ENCODE measurements around the gene AKR1C1.
"Not testable (repeated sequence)": the region's sequence is repeated elsewhere in the genome, so short reads cannot be mapped to it uniquely, and the experiment has no call there.

The AKR1C1 gene

DNA sequence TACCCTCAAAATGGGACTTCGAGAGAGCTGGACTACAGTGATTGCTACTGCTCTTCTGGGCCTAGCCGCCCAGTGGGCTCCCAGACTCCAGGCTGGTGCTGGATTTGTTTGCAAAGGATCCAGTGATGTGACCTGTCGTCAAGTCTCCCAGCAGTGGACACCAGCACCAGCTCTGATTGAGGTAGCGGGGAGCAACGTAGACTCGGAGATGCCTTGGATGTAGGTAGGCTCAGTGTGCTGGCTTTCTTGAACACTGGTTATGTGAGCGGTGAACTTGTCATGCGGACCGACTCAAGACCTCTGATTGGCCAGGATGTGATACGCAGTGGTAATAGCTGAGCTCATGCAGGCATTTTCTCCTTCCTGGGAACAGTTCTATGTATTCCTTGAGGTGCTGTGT, 21.0 kb downstream of the AKR1C1 start:
- DNase-seq (ENCODE audit: insufficient read length), result no peak
- no peak for FAIRE-seq
- TF ChIP-seq POLR2AphosphoS5 (IDR thresholded peaks at IDR 0.05; ENCODE audit: low read depth, low read length), result no peak
- TF ChIP-seq TAF1 (IDR thresholded peaks at IDR 0.05; ENCODE audit: borderline replicate concordance, low read depth, low read length), result no peak

DNA sequence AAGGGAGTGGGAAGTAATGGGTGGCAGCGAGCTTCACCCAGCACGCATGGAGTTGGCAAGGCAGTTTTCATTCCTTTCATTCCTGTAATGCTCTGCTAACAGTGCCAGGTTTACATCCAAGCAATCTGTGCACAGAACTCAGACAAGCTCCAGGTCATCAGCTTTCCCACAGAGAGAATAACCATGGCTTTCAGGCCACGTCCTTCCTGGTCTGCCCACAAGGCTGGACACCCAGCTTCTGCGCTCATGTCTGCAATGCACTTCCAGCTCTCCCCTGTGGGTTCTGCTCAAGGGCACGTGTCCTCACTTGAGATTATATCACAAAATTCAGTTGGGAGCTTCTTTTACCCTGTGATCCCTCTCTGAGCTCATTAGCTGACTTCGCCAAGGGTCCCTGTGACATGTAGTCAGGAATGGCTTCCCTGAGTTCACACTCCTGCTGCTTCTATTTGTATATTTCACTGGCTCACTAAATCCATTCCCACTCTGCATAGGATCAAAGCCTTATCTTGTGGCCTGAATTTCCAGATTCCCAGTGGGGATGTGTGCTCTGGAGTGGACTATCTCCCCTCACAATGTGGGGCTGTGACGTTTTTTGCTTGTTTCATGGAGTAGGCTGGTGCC, 21.9 kb downstream of the AKR1C1 start:
- no peak for TF ChIP-seq POLR2A (IDR thresholded peaks at IDR 0.05; ENCODE audit: low read depth, low read length)
- no peak for TF ChIP-seq TAF1 (IDR thresholded peaks at IDR 0.05; ENCODE audit: borderline replicate concordance, low read depth, low read length)
- no peak for TF ChIP-seq POLR2AphosphoS5 (IDR thresholded peaks at IDR 0.05; ENCODE audit: low read depth, low read length)
- FAIRE-seq, result no peak
- DNase-seq (ENCODE audit: insufficient read length), result no peak

DNA sequence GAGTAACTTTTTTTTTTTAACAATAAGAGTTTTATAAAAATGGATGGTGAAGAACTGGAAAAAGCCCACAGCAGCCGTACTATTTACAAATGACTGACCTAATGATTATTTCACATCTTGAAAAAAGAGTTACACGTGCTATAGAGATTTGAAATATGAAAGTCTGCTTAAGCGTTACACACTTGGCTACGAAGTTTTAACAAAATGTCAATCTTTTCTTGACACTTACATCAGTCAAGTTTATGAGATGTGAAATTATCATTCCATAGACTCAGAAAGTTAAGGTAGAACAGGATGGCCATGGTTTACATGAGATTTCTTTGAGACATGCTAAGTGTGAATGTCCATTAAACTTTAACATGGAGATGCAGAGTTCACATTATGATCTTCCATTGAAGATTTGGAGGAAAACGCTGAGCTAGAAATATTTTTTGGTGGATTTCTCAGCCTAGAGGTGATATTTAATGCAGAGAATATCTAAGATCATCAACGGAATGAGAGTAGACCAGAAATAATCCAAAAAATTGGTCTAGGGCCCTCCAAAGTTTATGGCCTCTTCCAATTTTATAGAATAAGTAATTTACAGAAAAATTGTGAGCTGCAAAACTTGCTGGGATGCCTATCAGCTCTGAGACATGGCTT, 24.9 kb downstream of the AKR1C1 start:
- DNase-seq (ENCODE audit: insufficient read length), result not testable (repeated sequence)
- FAIRE-seq, result peak; percentile 24

DNA sequence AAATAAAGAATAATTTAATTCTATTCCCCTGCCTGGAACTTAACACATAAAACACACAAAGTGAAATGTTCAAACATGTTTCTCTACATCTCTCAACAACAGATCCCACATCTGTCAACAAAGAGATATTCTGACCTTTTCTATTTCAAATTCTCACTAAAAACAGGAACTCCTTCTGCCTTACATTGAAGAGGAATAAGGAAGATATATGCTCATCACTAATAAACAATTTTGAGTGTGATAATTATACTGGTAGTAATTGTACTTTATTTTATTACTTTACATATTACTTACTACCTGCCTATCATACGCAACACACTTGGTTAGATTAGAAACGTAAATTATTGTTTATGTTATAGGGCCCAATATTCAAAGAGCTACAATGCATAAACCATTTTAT, 27.0 kb downstream of the AKR1C1 start:
- DNase-seq (ENCODE audit: insufficient read length), result no peak
- no peak for TF ChIP-seq POLR2A (IDR thresholded peaks at IDR 0.05; ENCODE audit: low read depth, low read length)
- no peak for TF ChIP-seq TAF1 (IDR thresholded peaks at IDR 0.05; ENCODE audit: borderline replicate concordance, low read depth, low read length)
- no peak for TF ChIP-seq POLR2AphosphoS5 (IDR thresholded peaks at IDR 0.05; ENCODE audit: low read depth, low read length)

DNA sequence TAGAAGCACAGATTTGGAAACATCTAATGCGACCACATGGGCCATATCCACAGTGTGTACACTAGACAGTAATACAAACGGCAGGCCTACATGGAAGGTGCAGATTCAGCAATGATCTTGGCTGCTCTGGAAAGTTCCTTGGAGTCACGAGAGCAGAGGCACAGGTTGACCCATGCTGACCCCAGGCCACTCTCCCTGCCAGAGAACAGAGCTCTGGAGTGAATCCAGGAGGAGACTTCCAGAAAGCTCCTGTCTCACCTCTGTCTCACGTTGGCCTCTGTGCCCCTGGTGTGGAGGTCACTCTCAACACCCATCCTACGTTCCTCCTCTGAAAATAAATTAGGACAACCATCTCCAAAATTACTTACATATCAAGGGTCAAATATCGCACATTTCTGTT, 28.2 kb downstream of the AKR1C1 start:
- not testable (repeated sequence) for DNase-seq (ENCODE audit: insufficient read length); FAIRE-seq

More for the DNA sequence above, 27.0 kb downstream of the AKR1C1 start:
- FAIRE-seq, result no peak

DNA sequence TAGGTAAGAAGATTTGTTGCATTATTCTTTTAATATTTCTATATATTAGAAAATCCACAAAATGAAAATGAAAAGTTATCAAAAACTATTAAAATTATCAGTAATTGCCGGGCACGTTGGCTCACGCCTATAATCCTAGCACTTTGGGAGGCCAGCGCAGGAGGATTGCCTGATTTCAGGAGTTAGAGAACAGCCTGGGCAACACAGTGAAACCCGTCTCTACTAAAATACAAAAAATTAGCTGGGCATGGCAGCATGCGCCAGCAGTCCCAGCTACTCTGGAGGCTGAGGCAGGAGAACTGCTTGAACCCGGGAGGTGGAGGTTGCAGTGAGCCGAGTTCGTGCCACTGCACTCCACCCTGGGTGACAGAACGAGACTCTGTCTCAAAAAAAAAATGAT, 29.3 kb downstream of the AKR1C1 start:
- FAIRE-seq; DNase-seq (ENCODE audit: insufficient read length): not testable (repeated sequence)

DNA sequence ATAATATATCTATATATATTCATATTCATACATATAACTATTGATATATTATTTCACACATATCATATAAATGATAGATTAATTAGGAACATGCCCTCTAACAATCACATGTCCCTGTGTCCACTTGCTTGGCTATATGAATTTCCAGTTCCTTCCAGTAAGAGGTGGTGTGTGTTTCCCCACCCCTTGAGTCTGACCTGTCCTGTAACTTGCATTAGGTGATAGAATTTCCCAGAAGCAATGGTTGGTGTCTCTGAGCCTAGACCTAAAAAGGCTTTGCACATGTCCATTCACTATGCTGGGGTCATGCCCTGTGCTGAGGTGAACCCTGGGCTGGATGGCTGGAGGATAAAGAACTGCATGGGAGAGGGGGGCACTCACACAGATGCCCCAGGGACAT, 31.0 kb downstream of the AKR1C1 start:
- not testable (repeated sequence) for FAIRE-seq; DNase-seq (ENCODE audit: insufficient read length)

DNA sequence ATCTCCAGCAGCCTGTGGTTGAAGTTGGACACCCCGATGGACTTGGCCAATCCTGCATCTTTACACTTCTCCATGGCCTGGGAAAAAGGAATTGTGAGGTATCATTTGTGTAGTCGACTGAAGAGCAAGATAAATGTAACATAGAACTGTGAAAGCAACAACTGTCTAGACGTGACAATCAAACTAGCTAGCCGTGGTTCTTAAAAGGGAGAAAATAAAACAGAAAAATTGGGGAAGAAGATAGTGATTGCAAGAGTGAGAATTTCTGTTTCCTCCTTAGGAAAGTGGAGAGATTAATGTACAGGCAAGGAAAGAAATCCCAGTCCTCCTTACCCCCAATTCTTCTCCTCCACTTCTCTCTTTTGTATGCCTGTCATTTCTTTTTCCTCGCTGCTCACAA, 35.5 kb downstream of the AKR1C1 start:
- no peak for TF ChIP-seq TAF1 (IDR thresholded peaks at IDR 0.05; ENCODE audit: borderline replicate concordance, low read depth, low read length)
- no peak for TF ChIP-seq POLR2AphosphoS5 (IDR thresholded peaks at IDR 0.05; ENCODE audit: low read depth, low read length)
- TF ChIP-seq POLR2A (IDR thresholded peaks at IDR 0.05; ENCODE audit: low read depth, low read length), result no peak
- FAIRE-seq, result no peak
- no peak for DNase-seq (ENCODE audit: insufficient read length)

DNA sequence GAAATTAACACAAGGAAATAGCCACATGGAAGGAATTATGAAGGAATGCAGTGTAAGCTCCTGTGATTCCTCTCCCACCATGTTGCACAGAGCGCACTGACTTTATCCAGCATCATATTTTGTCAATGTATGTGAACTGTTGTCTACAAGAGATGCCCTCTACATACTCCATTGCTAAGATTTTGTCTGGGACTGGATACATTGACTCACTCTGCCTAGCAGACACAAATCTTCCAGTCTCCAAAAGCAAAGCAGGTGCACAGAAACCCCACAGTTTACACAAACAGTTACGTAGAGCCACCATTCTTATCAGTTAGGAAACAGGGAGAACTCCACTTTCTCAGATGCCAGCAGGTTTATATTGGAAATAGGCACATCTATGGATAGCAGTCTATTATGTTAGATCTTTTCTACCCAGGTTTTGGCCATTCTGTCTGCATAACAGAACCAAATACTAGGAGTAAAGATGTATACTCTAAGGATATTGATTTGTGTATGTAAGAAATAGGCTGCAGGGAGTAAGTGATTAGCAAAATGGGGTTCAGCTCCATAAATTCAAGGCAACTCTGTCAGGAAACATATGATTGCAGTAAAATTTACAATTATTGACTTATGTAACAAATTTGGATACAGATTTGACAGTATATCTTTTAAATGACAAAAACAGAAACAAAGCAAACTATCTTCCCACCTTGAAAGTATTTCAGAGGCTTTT, 39.0 kb downstream of the AKR1C1 start:
- DNase-seq (ENCODE audit: insufficient read length) (no peak), FAIRE-seq (no peak)
- TF ChIP-seq POLR2A (IDR thresholded peaks at IDR 0.05; ENCODE audit: low read depth, low read length) (no peak), POLR2AphosphoS5 (IDR thresholded peaks at IDR 0.05; ENCODE audit: low read depth, low read length) (no peak), TAF1 (IDR thresholded peaks at IDR 0.05; ENCODE audit: borderline replicate concordance, low read depth, low read length) (no peak)

DNA sequence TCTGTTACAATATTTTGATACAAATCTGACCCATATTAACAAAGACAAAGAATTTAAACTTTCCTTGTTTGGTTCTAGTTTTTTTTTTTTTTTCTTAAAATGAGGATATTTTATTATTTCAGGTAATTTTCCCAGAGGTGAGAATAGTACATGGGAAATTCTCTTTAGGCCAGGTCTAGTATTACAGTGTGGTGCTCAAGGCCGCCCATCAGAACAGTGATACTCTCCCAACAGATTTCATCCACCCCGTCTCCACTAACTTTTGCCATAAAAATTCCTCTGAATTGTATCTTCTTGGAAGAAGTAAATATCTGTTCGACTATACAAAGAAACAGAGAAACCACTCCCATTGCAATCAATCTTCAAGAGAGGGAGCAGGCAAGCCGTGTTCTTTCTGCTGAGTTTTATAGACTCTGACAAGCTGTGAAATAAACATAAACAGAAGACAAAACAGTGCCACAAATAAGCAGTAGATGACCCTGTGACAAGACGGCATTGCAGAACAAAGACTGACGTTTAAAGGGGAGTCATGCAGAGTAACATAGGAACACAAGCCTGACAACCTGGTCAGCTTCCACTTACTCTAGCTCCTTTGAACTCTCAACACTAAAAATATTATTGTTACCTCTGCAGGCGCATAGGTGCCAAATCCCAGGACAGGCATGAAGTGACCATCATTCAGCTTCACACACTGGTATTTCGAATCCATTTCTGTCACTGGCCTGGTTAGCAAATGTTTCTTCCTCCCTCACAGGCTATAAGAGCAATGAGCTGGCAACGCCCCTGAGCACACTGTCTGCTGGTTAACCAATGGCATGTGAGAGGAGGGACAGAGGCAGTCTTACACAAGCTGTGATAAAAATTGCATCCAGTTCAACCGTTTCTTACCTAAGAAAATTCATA, 40.2 kb downstream of the AKR1C1 start, which contains the start of gene AKR1C2:
Gene AKR1C2 (minus strand): TSS at position 731 of the 903 bp plus-strand sequence. CDS start 22 bp downstream, at position 709.
- not testable (repeated sequence) for FAIRE-seq; DNase-seq (ENCODE audit: insufficient read length)

DNA sequence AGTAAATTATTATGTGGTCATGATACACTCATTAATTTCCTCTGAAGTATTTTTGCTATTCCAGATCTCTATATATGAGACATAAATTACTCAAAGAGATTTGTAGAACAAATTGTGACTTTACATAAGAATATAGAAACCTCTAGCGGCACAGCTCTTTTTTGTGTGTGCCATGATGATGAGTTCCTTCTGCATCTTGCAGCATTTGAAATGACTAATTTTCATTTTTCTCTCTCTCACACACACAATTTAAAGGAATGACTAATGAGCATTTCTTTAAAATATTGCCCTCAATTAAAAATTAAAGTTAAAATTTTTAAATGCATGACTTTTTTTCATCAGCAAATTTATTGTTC, 40.8 kb downstream of the AKR1C1 start:
- FAIRE-seq, result not testable (repeated sequence)

DNA sequence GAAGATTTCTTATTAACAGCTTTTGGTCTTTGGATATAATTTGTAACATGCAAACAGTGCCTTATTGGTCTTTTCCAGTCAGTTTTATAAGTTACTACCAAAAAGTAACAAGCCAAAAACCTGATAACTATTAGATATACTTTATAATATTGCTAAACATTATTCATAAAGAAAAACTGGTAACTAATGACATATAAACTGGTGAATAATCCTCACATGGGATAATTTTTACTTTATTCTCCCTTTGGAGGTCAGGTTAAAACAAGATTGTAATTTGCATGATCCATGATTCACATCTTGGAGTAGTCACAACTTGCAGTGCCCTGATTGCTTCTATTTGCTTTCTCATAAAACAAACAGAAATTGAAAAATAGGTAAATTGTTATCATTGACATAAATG, 41.3 kb downstream of the AKR1C1 start:
- not testable (repeated sequence) for DNase-seq (ENCODE audit: insufficient read length); FAIRE-seq

More for the DNA sequence above, 40.8 kb downstream of the AKR1C1 start:
- not testable (repeated sequence) for DNase-seq (ENCODE audit: insufficient read length)

DNA sequence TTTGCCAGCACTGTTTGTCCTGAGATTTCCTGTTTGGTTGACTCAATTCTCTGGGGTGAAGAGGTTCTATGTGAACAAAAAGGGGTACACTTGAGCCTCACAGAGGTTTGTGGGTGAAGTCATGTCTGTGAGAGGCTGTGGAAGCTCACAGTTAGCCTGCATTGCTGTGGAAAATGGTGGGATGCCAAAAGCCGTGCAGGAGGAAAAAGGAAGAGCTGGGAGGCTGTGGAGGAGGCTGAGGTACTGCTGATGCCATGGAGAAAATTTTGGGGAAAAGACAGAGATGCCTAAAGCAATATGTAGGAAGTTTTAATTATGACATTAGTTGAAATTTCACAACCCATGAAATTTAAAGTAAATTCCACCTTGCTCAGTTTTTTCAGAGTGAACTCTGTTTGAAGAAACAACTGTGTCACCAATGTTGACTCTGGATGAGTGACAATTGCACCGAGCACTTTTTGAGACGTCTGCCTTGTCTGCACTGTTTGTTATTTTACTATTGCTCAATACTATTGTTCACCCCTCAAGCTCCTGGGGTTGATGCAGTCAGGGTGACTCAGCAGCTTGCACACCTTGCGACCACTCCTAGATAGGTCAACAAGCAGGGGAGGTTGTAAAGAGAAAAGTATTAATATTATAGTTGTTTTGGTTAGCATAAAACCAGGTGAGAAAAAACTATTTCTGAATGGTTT, 45.8 kb downstream of the AKR1C1 start:
- not testable (repeated sequence) for FAIRE-seq; DNase-seq (ENCODE audit: insufficient read length)

DNA sequence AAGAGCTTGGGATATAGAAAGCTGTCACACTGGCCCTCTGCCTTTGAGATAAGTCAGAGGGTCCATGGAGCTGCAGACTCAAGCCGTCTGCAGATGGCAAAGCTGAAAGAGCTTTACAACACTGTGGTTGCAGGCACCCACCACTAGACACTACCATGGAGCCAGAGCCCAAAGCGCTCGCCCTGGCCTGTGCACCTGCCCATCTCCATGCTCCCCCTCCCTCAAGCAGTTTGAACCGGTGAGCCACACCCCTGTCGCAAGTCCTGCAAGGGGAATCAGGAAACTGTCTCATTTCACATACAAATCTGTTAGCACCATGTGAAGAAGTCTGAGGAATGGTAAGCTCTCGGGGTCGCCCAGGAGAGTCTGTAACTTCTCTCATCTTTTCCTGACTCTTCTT, 46.8 kb downstream of the AKR1C1 start:
- not testable (repeated sequence) for FAIRE-seq; DNase-seq (ENCODE audit: insufficient read length)

DNA sequence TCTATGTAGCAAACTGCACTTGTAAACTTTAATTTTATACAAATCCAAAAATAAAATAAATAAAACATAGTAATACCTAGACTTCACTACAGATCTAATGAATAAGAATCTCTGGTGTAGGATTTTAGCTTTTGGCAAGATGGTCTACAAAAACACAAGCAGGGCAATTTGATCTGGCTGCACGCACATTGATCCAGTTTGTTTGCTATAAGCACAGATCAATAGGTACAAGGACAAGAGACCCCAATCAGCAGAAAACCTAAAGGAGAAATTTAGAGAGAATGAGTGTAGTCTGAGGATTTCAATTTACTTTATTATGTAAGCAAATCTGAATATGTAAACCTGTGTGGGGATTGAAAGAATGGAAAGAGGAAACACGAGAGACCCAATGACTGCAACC, 48.2 kb downstream of the AKR1C1 start:
- DNase-seq (ENCODE audit: insufficient read length); FAIRE-seq: not testable (repeated sequence)

Data from GM12892 (cell line).